GM12864 (cell line): ENCODE measurements around the gene ADGRD1.
A peak's percentile ranks its signal among the peaks of the same experiment; 100 is the strongest.
"Not testable (repeated sequence)": the region's sequence is repeated elsewhere in the genome, so short reads cannot be mapped to it uniquely, and the experiment has no call there.

Experiments used
- DNase-seq: peaks from one replicate; pipeline ENCODE4 v3.0.0-alpha.2; 2011; ENCODE audit warnings: low read depth
- H3K4me3 ChIP-seq: 2 replicates; pipeline ENCODE4 v1.5.1; 2011; ENCODE audit warnings: mild to moderate bottlenecking, low read depth, low read length, control low read depth
- TF ChIP-seq, protein P1 (sequence below): IDR thresholded peaks from 2 replicates; pipeline ENCODE4 v1.5.1; 2011; ENCODE audit warnings: low read depth, mild to moderate bottlenecking, moderate library complexity, low read length, control low read depth, inconsistent platforms; ENCODE audit errors: missing control alignments

The ADGRD1 gene

DNA sequence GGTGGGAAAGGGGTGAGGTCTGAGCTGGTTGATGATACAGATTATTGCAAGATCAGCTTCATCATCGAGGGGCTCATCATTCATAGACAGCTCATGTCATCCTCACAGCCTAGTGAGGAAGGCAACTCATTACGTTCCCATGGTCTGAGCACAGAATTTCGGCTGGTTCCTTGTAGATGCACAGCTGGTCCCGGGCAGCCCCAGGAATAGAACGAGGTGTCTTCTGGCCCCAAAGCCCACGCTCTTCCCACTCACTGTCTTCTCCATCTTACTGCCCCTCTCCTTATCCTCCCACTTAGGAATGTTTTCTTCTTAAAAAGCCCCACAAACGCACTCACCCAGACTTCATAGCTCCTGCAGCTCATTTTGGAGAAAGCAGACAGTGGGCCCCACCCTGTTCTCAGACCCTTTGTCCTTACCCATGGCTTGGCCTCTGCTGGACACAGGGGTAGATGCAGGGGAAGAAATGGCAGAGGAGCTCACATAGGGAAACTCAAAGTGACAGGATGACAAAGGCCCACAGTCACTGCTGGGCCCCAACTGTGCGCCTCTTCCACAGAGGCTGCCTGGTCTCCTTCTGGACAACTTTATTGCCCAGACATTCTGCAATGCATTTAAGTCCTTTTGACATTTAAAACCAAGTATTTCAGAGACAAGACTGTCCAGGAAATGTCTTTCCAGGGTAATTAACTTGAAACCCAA lies 162.2 kb downstream of the ADGRD1 start:
- TF ChIP-seq, protein P1, sequence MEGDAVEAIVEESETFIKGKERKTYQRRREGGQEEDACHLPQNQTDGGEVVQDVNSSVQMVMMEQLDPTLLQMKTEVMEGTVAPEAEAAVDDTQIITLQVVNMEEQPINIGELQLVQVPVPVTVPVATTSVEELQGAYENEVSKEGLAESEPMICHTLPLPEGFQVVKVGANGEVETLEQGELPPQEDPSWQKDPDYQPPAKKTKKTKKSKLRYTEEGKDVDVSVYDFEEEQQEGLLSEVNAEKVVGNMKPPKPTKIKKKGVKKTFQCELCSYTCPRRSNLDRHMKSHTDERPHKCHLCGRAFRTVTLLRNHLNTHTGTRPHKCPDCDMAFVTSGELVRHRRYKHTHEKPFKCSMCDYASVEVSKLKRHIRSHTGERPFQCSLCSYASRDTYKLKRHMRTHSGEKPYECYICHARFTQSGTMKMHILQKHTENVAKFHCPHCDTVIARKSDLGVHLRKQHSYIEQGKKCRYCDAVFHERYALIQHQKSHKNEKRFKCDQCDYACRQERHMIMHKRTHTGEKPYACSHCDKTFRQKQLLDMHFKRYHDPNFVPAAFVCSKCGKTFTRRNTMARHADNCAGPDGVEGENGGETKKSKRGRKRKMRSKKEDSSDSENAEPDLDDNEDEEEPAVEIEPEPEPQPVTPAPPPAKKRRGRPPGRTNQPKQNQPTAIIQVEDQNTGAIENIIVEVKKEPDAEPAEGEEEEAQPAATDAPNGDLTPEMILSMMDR = no peak
- no peak for DNase-seq
- no peak overlapping the region for H3K4me3 ChIP-seq

DNA sequence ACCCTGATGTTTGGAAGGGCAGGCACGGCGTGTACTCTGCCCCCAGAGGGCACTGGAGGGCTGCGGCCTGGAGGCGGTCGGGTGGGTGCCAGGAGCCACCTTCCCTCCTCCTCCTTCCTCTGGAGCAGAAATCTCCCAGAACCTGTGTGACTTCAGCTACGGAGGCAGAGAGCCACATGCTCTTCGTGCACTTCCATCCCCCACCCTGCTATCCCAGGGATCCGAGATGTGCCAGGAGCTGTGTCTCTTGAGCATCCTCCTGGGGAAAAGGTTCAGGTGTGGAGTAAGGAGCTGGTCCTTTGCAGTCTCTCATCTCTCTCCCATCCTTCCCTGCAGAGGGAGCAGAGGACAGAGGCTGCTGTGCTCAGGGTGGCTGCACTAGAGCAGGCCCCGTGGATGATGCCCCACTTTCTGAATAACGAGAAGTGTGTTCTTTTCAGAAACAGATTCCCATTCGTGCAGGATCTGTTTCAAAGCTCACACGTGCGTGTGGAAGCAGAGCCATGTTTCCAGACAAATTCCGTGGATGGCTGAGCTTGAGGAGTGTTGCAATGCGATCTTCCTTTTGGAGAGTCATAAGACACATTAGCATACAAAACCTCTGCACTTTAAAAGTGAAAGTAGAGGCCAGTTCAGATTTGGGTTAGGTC lies 162.9 kb downstream of the ADGRD1 start:
- no peak for DNase-seq
- H3K4me3 ChIP-seq = no peak overlapping the region
- TF ChIP-seq, protein P1 = peak; percentile 44

DNA sequence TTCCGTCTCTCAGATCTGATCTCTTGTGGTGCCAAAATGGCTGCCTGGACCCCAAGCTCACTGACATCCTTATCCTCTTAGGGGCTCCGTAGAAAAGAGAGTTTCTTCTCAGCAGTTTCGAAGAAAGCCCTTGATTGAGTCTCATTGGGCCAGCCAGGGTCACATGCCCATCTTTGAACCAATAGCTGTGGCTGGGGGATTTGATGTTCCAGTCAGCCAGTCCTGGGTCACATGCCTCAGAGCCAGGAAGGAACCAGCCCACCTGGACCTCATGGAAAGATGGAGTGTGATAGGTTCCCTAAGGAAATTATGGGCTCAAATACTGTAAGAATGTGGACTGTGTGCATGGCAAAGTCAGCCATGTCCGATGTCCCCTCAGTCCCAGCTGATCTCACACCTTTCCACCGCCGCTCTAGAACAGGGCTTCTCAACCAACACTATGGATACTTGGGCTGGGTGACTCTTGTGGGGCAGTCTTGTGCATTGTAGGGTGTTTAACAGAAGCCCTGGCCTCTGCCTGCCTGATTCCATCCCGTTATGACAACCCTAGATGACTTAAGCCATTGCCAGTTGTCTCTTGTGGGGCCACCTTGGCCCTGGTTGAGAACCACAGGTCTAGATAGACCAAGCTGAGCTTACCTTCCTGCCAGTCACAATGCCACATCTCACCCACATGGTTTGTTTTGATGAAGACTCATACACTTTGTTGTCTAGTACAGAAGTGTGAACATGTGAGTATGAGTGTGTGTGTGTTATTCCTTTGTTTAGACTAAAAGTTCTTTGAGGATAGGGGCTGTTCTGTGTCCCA lies 163.9 kb downstream of the ADGRD1 start:
- no peak for DNase-seq
- TF ChIP-seq, protein P1 = no peak
- no peak overlapping the region for H3K4me3 ChIP-seq

DNA sequence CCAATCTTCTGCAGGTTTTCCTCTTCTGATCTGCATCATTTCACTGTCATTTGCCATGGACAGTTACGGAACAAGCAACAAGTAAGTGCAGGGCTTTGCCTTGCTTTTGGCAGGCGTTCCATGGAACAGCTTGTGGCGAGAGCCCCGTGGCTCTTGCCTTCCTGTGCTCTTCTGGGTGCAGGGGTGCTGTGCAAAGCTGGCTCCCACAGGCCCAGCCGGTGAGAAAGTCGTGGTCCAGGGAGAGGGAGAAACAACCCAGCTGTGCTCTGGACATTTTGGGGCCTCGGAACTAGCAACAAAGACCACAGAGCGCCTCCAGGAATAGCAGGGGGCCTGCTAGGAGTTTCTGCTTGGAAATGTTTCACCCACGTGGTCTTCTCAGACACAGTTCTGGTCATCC lies 164.7 kb downstream of the ADGRD1 start:
- no peak for DNase-seq
- TF ChIP-seq, protein P1 = no peak
- no peak overlapping the region for H3K4me3 ChIP-seq

DNA sequence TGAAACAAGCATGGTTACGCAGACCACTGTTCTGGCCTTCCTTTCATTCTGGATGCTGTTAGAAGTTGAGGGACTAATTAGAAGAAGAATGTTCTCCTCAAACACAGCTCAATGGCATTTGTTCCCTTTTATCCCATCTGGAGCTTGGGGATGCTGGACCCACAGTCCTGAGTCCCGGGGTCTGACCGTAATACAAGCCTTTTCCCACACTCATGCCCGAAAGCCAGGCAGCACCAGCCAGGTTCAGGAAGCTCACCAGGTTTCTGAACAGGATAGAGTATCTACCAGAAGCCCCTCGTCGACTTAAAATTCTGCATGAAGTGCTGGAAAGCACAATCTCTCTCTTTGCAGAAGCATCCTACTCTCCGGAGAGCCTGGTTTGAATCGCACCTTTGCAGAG lies 165.6 kb downstream of the ADGRD1 start:
- DNase-seq, H3K4me3 ChIP-seq: not testable (repeated sequence)

DNA sequence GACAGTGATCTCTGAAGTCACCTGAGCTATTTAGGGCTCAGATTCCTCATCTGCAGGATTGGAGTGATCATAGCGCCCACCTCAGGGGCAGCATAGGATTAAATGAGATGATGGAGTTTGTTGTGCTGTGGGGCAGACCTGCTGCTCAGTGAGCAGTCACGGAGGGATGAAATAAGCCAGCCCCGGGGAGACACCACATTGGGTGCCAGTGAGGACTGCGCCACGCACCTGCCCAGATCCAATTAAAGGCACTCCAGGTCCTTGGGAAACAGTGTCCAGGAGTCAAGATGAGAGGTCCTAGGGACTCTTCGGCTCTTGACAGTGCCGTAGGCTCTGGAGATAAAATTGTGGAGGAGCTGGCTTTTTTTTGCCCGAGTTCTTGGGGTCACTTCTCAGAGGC lies 166.2 kb downstream of the ADGRD1 start:
- TF ChIP-seq, protein P1 = no peak
- no peak for DNase-seq
- H3K4me3 ChIP-seq = no peak overlapping the region

DNA sequence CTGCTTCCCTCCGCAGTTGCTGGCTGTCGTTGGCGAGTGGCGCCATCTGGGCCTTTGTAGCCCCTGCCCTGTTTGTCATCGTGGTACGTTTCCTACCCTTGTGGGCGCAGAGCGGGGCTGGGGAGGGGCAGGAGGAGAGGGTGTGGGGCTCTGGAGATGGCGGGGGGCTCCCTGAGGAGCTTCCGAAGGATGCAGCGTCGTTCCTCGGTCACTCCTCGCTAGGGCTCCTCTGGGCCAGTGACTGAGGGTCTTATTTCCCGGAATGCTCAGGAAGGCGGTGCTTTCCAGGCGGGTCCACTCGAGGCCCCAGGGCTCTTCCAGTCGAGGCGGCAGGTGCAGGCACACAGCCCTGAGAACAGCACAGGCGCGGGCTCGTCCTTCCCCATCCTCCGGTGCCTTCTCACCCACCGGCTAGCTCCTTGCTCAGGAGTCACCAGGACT lies 167.1 kb downstream of the ADGRD1 start:
- H3K4me3 ChIP-seq = no peak overlapping the region
- TF ChIP-seq, protein P1 = no peak
- DNase-seq = no peak
